GM19328 (cell line): ENCODE results near the gene TECPR2.

Experiments used
- ATAC-seq: cut with Tn5 transposase; IDR thresholded peaks from one replicate; pipeline ENCODE4 v1.9.1; 2021; ENCODE audit warnings: mild to moderate bottlenecking, moderate library complexity; ENCODE audit not compliant: unreplicated experiment

Gene TECPR2

DNA sequence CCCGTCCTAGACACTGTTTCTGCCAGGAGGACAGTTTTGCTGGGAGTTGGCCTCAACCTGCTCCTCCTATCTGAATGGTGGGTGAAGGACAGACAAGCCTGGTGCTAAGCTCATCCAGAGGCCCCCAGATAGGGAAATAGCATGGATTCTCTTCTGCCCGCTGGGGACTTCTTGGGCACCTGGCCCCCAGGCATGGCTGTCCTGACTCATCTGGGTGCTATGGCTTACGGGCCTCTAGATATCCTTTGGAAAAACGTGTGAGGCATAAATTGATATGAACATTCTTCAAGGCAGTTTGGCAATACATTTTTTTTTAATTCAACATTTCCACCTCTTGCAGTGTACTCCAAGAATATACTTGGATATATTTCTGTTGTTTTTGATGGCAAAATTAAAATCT is 8.6 kb downstream of the TECPR2 start:
- ATAC-seq, result no peak

DNA sequence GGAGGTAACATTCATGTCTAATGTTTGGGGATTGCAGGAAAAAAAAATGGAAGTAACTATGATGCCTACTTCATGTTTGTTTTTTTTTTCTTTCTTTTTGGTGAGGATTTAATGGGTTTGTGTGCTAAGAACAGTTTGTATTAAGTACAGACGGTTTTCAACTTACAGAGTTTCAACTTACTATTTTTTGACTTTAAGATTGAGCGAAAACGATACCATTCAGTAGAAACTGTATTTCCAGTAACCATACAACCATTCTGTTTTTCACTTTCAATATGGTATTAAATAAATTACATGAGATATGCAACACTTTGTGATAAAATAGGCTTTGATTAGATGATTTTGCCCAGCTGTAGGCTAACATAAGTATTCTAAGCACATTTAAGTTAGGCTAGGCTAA is 10.4 kb downstream of the TECPR2 start:
- ATAC-seq, result no peak

DNA sequence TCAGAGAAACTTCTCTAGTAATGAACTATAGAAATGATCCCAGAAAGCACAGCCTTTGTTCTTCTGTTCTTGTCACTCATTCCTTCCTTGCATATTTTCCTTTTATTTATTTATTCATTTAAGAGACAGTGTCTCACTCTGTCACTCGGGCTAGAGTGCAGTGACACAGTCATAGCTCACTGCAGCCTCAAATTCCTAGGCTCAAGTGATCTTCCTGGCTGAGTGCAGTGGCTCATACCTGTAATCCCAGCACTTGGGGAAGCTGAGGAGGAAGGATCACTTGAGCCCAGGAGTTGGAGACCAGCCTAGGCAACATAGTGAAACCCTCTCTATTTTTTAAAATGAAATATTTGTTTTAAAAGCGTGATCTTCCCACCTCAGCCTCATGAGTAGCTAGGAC is 11.5 kb downstream of the TECPR2 start:
- no peak for ATAC-seq

DNA sequence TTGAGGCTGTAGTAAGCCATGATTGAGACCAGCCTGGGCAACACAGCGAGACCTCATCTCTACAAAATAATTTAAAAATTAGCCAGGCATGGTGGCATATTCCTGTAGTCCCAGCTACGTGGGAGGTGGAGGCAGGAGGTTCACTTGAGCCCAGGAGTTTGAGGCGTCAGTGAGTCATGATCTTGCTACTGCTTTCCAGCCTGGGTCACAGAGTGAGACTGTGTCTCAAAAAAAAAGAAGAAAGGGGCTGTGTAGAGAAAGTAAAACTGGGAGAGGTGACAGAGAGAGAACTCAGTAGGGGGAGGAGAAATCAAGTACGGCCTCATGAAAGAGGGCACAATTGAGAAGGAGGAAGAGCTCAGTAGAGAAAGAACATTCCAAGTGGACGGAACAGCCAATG is 12.4 kb downstream of the TECPR2 start:
- no peak for ATAC-seq

DNA sequence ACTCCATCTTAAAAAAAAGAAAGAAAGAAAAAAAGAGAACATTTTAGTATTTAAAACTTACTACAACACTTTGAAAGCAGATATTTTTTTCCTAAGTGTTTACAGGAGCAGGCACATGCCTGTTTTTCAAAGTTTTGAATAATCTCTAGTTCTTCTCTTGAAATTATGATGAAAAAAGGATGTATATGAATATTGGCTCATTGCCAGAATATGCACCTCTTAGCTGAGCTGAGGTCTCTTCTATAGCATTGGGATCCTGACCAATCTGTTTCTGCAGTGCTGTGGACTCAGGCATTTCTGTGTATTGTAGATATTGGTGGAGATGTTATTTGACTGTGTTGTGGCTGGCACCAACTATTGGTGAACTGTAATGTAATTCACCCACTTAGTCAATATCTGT is 15.0 kb downstream of the TECPR2 start:
- ATAC-seq, result no peak

DNA sequence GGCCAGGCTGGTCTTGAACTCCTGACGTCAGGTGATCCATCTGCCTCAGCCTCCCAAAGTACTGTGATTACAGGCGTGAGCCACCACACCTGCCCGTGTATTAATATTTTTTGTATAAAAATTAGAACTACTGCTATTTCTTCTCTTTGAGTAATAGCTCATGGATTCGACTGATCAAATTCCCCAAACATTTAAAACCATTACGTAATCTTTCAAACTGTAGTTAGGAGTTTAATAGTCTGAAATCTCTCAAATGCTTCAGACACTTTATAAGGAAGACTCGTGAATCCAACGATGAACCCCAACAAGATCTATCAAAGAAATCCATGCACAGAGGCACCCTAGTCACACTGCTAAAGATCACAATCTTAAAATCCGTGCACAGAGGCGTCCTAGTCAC is 16.1 kb downstream of the TECPR2 start:
- no peak for ATAC-seq

DNA sequence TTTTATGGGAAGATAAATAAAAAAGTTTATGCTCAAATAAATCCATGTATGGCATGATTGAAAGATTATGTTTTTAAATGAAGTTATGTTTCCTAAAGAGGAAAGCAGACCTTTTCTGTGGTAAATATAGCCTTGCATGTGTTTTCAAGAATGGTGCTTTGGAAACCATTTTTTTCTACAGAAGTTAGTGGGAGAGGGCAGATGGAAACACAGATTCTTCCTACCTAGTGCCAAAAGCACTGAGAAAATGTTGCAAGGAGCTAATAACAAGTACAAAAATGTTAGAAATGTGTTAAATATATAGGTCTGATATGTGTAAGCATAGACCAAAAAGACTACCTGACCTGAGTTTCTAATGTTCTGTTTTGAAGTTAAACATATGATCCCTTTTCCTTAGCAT is 24.3 kb downstream of the TECPR2 start:
- ATAC-seq, result no peak

DNA sequence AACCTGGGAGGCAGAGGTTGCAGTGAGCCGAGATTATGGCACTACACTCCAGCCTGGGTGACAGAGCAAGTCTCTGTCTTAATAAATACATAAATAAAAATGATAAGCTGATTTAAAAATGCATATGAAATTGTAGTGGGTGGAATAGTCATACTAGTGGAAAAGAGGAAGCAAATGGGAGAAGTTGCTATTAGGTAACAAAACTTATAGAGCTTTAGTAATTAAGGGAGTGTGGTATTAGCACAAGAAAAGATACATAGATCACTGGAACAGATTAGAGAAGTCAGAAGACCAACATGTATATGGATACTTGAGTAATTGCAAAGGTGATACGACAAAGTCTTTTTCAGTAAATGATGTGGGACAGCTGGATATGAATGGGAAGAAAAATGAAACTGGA is 26.5 kb downstream of the TECPR2 start:
- no peak for ATAC-seq

DNA sequence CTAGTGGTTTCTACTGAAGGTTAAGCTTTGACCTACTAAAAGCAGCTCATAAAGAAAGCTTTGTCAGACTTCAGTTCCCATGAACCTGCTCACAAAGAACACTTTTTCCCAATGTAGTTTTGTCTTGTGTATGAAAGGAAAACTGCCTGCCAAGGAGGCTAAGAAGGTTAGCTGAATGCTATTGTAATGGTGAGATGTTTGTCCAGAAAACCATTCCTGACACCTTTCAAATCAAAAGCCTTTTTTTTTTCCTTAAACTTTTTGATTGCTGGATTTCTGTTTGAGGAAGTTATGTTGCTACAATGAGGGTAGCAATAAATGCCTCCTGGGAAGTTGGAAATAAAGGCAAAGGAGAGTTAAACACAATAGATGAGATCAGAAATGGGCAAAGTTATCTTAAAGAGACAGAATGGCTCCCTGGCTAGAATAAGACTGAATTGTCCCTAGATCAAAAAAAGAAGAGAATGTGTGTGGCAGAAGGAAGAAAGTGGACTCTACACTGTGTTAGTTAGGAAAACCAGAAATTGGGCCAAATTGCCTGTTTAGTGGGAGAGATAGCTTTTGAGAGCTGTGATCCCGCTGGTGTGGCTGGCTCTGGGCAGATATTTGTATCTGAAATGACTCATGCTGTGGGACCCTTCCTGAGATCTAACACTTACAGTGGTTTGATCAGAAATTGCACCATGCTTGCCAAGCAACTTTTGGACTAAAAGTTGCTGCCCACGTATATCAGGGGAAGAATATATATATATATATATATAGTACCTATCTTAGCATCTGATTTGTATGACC is 27.5 kb downstream of the TECPR2 start:
- ATAC-seq, result no peak

DNA sequence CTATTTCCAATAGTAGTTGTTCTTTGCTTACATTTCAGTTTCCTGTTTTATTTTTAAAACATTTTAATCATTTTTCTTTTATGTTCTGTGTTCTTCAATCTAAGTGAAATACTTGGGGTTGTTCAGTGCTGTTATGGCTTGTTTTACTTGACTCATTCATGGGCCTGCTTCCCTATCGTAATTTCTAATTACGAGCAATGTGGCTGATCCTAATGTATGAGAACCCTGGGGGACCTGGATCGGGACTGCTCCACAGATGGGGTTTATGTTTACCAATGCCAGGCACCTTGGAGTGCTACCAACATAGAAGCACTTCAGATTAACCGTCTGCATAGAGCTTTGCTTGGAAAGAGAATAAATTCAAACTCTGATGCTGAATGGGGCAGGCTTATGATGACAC is 29.8 kb downstream of the TECPR2 start:
- no peak for ATAC-seq

DNA sequence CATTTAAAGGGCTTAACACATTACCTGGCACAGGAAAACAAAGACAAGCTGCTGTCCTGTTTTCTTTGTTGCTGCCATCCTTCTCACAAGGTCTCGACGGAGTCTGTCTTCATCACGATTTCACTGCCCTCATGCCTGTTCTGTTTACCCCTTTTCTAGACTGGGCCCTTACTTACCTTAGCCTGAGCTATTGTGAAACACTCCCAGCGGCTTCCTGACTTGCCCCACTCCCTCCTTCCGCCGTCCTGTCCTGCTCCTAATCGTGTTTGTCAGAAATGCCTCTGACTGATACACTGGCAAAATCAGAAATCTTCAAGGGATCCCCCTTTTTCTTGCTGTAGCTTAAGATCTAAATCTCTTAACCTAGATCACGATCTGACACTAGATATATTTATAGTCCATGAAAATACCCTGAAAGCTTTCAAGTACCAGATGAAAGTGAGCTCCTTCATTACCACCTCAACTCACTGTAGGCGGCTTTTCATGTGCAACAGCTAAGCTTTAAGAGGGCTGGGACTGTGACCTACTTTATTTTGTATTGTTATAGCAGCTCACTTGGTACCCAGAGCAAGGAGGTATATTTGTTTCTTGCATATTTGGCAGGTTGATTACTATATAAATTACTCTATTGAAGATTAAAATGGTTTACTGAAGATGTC is 32.1 kb downstream of the TECPR2 start:
- no peak for ATAC-seq

DNA sequence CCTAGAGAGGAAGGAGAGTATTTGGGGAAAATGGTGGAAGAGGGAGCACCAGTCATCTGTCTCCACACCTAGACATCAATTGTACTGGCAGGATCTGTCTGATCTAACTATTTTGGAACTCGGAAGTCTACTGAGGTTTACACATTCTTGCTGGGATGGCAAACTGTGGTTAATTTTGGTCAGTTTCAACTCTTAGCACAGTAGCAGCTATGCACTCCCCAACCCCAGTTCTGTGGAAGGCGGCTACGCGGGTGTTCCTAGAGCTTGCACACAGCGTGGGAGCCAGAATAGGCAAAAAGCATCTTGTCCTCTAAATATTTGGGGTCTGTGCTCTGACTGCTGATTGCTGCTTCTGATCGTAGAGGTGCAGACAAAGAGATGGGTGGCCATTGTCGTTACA is 33.8 kb downstream of the TECPR2 start:
- no peak for ATAC-seq

DNA sequence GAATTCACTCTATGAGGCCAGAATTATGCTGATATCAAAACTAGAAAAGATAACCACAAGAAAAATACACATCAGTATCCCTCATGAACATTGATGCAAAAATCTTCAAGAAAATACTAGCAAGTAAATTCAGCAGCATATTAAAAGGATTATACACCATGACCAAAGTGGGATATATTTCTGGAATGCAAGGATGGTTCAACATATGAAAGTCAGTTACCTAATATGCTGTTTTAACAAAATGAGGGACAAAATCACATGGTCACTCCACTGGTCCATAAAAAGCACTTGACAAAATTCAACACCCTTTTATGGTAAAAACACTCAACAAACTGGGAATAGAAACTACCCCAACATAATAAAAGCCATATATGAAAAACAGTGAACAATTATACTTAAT is 40.3 kb downstream of the TECPR2 start:
- no peak for ATAC-seq

DNA sequence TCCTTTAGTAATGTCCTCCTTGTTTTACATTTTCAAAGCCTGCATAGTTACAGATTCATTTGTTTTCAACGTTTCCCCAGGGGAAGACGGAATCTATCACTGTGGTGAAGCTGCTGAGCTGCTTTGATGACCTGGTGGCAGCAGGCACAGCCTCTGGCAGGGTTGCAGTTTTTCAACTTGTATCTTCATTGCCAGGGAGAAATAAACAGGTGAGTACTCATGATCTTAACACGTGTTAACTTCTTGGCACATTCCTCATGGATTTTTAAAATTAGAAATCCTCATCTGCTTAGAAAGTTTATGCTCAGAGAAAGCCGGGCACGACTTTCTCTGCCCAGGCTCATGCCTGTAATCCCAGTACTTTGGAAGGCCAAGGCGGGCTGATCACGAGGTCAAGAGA is 44.5 kb downstream of the TECPR2 start:
- ATAC-seq, result no peak

DNA sequence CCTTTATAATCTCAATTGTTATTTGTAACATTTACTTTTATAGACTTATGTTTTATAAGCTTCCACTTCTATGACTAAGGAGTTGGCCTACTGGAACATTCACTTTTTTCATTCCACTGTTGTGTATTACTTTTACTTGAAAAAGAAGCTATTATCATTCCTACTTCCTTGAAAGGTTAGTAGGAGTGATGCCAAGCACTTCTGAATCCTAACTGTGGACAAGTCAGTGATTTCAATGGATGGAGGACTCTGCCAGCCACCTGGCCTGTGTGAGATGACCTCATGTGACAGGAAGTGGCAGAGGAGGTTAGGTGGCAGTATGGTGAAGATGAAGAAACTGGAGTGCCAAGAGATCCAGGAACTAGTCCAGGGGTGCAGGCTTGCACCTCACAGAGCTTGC is 46.0 kb downstream of the TECPR2 start:
- no peak for ATAC-seq

DNA sequence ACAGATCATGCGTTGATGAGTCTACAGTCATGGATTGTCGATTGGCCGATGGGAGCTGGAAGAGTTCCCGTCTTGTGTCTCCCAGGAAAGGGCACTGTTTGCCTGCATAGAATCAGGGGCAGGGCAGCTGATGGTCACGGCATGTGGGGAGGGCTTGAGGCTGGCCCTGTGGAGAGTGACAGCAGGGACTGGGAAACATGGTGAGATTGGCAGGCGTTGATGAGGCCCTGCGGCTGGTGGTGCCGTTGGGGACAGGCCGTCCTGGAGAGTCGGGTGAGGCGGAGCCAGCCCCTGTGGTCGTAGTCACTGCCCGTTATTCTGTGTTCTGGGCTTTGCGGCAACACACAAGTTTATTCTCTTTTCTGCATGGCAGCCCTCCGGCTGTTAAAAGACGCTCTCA is 52.9 kb downstream of the TECPR2 start:
- no peak for ATAC-seq

DNA sequence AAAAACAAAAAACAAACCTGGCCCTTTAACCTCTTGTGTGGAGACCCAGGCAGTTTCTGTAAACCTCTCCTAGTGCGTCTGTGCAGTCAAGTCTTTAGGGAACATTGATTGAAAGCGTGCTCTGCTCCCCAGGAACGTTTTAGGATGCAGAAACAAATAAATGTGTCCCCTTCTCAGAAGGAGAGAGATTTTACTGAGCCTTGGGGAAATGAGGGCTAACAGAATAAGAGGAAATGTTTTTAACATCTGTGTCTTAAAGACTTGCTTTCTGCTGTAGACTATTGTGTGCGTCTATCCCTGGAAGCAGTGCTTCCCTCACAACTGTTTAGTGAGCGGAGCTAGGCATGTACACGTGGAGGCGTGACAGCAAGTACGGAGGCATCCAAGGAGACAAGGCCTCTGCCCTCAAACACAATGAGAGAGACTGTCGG is 54.3 kb downstream of the TECPR2 start:
- no peak for ATAC-seq

DNA sequence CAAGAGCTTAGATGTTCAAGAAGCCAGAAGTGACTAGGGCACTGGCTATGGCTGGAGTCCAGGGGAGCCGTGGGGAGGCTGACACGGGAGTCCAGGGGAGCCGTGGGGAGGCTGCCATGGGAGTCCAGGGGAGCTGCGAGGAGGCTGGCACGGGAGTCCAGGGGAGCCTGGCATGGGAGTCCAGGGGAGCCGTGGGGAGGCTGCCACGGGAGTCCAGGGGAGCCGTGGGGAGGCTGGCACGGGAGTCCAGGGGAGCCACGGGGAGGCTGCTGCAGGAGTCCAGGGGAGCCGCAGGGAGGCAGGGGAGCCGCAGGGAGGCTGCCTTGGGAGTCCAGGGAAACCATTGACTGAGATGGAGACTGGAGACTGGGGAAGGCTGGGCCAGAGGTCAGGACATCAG is 54.9 kb downstream of the TECPR2 start:
- ATAC-seq, result no peak

DNA sequence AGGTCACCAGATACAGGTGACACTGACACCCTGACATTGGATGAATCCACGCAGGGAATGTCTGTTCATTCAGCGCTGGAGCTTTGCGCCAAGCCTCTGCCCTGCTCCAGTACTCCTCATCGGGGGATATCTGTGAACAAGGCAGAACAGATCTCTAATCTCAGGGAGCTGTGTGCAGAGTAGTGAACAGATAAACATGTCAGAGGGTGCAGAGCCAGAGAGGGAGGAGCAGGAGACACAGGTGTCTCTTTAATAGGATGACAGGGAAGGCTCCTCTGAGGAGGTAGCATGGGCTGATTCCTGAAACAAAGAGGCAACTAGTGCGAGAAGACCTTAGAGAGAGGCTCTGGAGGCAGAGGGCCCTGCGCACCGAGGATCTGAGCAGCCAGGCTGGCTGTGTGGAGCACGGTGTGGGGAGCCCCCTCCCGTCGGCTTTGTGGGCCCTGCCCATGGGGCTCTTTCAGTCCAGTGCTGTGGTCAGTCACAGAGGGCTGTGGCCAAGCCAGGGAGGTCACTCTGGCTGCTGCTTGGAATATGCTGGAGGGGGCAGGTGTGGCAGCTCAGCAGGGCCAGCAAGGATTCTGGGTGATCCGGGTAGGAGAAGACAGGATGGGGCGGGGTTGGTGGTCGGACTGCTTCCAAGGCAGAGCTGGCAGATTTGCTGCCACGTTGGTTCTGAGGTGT is 55.6 kb downstream of the TECPR2 start:
- ATAC-seq, result no peak

DNA sequence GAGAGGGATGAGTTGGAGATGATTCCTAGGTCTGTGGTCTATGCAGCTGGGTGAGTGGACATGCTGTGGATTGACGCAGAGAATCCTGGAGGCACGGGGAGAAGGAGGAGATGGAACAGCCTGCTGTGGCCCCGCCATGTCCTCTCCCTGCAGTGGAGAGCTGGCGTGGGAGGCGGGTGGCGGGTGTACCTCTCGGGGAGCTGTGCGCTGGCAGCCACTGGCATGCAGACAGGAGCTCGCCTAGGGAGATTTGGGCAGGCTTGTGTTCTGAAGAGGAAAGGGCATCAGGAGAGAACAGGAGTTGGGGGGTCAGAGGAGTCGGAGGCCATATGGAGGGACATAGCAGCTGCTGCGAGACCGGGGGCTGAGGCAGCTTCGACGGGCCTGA is 56.1 kb downstream of the TECPR2 start:
- ATAC-seq, result no peak

DNA sequence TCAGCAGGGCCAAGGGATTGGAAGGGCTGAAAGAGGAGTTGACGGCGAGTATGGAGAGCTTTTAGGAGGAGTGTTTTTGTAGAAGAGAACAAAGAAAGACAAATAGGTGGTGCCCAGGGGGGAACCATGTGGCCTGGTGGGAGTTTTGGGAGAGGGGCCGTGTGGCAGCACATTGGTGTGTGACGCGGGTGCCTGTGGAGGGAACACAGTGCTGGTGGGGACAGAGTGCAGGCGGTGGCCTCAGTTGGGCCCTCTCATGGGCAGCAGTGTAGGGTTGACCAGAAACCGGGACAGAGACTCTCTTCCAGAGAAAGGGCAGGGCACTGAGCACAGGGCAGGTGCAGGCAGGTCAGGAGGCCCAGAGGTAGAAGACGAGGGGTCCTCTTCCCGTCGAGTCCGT is 56.5 kb downstream of the TECPR2 start:
- no peak for ATAC-seq

DNA sequence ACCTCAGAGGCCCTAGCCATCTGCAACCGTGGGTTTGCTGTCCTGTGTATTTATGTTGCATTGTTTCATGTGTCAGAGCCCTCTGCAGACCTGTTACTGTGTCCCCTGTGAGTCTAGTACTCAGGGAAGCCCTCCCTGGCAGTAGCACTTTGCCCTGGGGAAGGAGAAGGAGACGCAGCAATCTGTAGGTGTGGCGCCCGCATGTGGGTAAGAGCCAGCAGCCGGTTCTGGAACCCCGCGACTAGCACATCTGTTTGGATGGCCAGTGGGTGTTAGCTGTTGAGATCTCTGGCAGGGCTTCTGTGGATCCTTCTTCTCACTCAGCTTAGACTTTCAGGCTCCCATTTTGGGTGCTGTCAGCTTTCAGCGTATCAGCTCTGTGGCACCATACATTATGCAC is 57.0 kb downstream of the TECPR2 start:
- no peak for ATAC-seq
